GM10847 (cell line): ENCODE results near the gene HLTF.

Source experiments
- POLR2A ChIP-seq: IDR thresholded peaks from 2 replicates; pipeline ENCODE4 v1.6.1; 2011; ENCODE audit not compliant: insufficient read length; ENCODE audit errors: extremely low read depth

The HLTF gene

DNA sequence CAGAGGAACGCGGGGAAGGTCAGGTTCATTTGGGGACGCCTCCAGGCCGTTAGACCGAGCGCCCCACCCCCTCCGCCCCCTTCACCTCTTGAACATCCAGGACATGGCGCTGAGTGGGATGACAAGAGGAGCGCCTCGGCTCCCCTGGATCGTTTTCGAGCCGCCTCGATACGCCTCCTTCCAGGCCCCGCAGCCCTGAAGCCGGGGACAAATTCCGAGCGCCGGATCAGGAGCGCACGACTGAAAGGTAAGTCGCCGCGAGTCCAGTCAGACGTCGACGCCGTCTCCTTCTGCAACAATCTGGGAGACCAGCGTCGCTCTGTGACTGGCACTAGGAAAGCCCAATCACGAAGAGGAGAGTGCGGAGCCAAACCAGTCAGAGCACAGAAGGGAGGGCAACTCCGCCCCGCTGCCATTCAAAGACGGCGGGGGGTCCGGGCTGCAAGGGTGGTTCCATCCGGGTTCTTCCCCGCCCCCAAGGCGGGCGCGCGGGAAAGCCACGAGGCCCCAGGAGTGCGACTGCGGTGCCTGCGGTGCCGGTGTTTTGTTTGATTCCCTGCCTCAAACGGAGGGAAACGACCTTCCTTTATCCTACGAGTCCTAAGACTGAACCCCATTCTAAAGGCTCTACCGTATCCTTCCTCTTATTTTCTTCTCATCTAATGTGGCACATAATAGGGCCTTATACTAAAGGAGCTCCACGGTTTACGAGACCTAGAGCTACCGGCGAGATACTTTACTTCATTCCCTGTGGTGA, at the start of gene HLTF:
Gene HLTF (minus strand): TSS at position 302 of the 757 bp plus-strand sequence. CDS start 197 bp downstream, at position 105.
- TF ChIP-seq POLR2A = peak; percentile 48

- no peak for TF ChIP-seq POLR2A
Observed at GRCh38 chr3:149134575-149134974, 48.2 kb upstream of the HLTF start.

DNA sequence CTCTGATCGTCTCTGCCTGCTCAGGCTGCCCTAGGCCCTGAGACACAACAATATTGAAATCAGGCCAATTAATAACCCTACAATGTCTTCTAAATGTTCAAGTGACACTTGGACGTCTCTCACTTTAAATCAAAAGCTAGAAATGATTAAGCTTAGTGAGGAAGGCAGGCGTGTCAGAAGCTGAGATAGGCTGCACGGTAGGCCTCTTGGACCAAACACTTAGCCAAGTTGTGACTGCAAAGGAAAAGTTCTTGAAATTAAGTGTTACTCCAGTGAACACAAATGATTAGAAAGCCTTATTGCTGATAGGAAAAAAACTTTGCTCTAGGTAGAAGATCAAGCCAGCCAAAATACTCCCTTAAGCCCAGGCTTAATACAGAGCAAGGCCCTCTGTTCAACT, 45.3 kb upstream of the HLTF start:
- TF ChIP-seq POLR2A = no peak

DNA sequence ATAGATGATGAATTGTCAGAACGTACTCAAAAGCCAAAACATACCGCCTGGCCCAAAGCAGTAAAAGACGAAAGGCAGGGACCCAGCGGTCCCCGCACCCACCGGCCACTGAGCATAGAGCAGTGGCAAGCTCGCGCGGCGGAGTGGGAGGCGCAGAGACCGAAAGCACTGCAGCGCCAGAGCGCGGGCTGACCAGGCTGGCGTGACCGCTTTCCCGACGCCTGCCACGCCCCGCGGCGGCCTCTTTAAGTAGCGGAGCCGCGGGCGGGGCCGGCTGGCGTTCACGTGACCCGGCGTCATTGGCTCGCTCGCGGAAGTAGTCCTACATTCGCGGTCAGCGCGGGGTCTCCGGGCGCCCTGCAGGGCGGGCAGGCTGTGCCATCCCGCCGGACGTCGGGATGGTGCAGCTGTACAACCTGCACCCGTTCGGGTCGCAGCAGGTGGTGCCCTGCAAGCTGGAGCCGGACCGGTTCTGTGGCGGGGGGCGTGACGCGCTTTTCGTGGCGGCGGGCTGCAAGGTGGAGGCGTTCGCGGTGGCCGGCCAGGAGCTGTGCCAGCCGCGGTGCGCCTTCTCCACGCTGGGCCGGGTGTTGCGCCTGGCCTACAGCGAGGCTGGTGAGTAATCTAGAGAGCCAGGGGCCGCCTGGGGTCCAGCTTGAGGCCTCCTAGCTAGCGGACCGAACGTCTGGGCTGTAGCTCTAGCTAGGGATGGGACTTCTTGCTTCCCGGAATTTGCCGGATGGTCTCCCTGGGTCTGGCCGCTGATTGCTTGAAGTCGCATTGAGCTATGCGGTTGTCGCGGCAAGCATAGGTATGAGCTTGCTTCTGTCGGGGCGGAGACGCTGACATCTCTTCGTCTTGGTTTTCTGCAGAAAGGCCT, 43.2 kb upstream of the HLTF start, which contains the start of gene HPS3:
Gene HPS3 (plus strand): TSS at position 313 of the 880 bp plus-strand sequence. CDS start 86 bp downstream, at position 399.
- peak; percentile 82 for TF ChIP-seq POLR2A

DNA sequence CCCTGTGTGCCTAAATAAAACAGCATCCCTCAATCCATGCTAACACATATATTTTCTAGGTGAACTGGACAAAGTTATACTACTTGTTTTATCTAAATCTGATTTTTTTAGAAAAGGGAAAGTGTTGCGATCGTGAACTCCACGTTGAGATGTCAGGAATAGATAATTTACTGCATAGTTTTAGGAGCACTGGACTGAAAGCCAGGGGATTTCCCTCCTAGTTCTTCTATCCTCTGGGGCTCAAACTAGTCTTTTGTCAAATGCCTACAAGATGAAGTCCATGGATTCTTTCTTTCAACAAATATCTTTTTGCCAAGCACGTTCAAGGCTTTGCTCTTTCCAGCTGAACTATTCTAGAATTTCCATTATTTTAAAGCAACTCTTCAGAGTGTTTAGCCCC, 42.5 kb upstream of the HLTF start:
- TF ChIP-seq POLR2A = no peak

- TF ChIP-seq POLR2A = no peak
Observed at GRCh38 chr3:149122721-149123578, 36.6 kb upstream of the HLTF start.

- TF ChIP-seq POLR2A = no peak
Observed at GRCh38 chr3:149120051-149120972, 34.0 kb upstream of the HLTF start.

GRCh38 chr3:149119466-149119865, 33.1 kb upstream of the HLTF start:
- TF ChIP-seq POLR2A = no peak

DNA sequence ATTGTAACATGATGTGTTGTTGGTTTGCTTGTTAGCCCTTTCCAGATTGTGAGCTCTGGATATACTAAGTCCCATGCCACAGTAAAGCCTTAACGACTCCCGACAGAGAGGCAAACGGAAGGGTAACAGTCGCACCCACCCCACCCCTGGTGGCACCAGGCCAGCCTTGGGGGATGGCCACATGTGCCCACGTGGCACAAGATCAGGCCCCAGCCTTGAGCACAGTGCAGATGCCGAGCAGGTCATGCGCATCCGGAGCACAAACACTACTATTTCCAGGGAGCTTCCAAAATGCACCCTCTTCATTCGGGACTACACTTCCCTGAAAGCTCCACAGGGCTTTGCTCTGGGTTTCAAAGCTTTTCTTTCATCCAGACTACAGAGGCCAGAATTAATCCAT, 32.4 kb upstream of the HLTF start:
- TF ChIP-seq POLR2A = no peak

DNA sequence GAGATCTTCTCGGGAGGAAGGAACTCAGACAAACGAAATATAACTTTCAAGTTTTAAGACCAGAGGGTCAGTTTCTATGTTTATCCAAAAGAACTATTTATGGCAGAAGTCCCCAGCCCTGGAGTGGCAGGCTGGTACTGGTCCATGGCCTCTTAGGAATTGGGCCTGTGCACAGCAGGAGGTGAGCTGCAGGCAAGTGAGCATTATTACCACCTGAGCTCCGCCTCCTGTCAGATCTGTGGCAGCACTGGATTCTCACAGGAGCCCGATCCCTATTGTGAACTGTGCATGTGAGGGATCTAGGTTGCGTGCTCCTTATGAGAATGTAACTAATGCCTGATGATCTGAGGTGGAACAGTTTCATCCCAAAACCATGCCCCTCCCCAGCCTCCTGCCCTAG, 28.8 kb upstream of the HLTF start:
- no peak for TF ChIP-seq POLR2A

GRCh38 chr3:149114458-149114857, 28.1 kb upstream of the HLTF start:
- no peak for TF ChIP-seq POLR2A

DNA sequence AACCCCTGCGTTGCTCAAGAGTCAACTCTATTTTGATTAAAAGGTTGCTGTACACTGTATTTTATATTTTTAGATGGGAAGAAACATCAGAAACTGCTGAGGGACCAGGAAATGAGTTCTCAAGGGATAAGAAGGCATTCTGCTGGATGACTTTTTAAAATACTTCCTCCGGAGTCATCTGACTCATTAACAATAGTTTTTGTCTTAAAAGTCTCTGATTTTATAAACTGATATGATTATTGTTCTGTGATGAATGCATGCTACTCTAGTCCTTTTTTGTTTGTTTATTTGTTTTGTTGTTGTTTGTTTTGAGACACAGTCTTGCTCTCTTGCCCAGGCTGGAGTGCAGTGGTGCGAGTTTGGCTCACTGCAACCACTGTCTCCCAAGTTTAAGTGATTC, 18.2 kb upstream of the HLTF start:
- no peak for TF ChIP-seq POLR2A

- no peak for TF ChIP-seq POLR2A
Observed at GRCh38 chr3:149101641-149102040, 15.3 kb upstream of the HLTF start.

- no peak for TF ChIP-seq POLR2A
Observed at GRCh38 chr3:149101154-149101553, 14.8 kb upstream of the HLTF start.
